Gastrocnemius medialis (tissue), 4 donors: Measurements from ENCODE around the gene RNF43.

ENCODE experiments used
- POLR2A ChIP-seq, 2 donors: fragments of 450-650 bp; IDR thresholded peaks; one replicate each; pipeline ENCODE4 v1.6.1; 2017; ENCODE audit warnings: antibody characterized with exemption in 2 of 2, mild to moderate bottlenecking in 2 of 2, moderate library complexity in 2 of 2
- TF ChIP-seq, protein P1 (sequence below), 5 experiments: fragments of 450-650 bp in 3 of 5; fragments of 200-600 bp in 2 of 5; sonication (generic) in 2 of 5; IDR thresholded peaks in 4 of 5; conservative IDR thresholded peaks in 1 of 5; 1 replicate in 4 of 5; 2 replicates in 1 of 5; pipeline ENCODE4 v1.5.1; 2016 to 2019; ENCODE audit warnings: antibody characterized with exemption in 5 of 5, mild to moderate bottlenecking in 3 of 5, moderate library complexity in 3 of 5

DNA sequence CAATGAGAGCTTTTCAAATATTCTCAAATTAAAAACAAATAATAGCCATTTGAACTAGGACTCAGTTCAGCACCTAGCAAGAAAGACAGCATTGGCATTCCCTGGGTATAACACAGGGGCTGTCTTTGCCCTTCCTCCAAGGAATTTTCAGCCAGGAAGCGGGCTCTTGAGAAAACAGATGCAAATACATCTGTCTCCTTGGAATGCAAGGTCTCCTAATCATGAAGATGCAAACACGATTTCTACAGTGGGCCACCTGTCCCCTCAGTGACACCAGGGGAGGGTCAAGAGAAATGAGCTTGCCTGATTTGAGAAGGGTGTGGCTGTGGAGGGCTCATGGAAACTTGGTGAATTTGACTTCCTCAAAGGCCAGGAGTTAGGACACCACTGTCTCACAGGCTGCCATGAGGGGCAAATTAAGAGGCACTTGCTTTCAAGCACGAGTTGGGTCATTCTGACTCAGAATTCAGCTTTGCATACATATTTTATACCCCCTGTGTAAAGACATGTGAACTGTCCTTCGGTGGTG, 40.8 kb downstream of the RNF43 start:
- TF ChIP-seq, protein P1, sequence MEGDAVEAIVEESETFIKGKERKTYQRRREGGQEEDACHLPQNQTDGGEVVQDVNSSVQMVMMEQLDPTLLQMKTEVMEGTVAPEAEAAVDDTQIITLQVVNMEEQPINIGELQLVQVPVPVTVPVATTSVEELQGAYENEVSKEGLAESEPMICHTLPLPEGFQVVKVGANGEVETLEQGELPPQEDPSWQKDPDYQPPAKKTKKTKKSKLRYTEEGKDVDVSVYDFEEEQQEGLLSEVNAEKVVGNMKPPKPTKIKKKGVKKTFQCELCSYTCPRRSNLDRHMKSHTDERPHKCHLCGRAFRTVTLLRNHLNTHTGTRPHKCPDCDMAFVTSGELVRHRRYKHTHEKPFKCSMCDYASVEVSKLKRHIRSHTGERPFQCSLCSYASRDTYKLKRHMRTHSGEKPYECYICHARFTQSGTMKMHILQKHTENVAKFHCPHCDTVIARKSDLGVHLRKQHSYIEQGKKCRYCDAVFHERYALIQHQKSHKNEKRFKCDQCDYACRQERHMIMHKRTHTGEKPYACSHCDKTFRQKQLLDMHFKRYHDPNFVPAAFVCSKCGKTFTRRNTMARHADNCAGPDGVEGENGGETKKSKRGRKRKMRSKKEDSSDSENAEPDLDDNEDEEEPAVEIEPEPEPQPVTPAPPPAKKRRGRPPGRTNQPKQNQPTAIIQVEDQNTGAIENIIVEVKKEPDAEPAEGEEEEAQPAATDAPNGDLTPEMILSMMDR (IDR thresholded peaks at IDR 0.05 in 4 of 5, conservative IDR thresholded peaks at IDR 0.05 in 1 of 5): no peak
- no peak for TF ChIP-seq POLR2A (IDR thresholded peaks at IDR 0.05)
